Measurements from ENCODE around the gene PPP1R12C. TPM values are rescaled to one million over a fixed set of nuclear protein-coding genes. Genes with fewer than 3 reads are reported as not detected.

PPP1R12C gene
- total RNA-seq, 6 experiments from 2014 or later, result 82.7 to 96.0 (median 91.9) TPM

- H3K36me3 Mint-ChIP-seq (ENCODE audit: low read depth), result peaks cover 10% of the 10 kb centered on the region
- peak overlapping the region; percentile 97 for H3K4me3 Mint-ChIP-seq
- H3K4me1 Mint-ChIP-seq (ENCODE audit: low read depth), result peaks cover 34% of the 10 kb centered on the region
- no peaks in the 10 kb centered on the region for H3K9me3 Mint-ChIP-seq
- peak; percentile 73 for DNase-seq
- H3K27me3 Mint-ChIP-seq (ENCODE audit: insufficient read depth), result peaks cover 8% of the 10 kb centered on the region
- TF ChIP-seq CTCF (IDR thresholded peaks at IDR 0.05), result no peak
- H3K27ac Mint-ChIP-seq, result peak overlapping the region; percentile 94
These were observed 1.1 kb downstream of the PPP1R12C start for GRCh38 chr19:55116232-55116858.

- peak overlapping the region; percentile 94 for H3K27ac Mint-ChIP-seq
- peak overlapping the region; percentile 97 for H3K4me3 Mint-ChIP-seq
- H3K4me1 Mint-ChIP-seq (ENCODE audit: low read depth), result peaks cover 34% of the 10 kb centered on the region
- peak; percentile 50 for DNase-seq
- peaks cover 8% of the 10 kb centered on the region for H3K27me3 Mint-ChIP-seq (ENCODE audit: insufficient read depth)
- no peak for TF ChIP-seq CTCF (IDR thresholded peaks at IDR 0.05)
- H3K36me3 Mint-ChIP-seq (ENCODE audit: low read depth), result peaks cover 10% of the 10 kb centered on the region
- no peaks in the 10 kb centered on the region for H3K9me3 Mint-ChIP-seq
These were observed 1.9 kb downstream of the PPP1R12C start for GRCh38 chr19:55115446-55116065.

GRCh38 chr19:55114566-55115145, 2.8 kb downstream of the PPP1R12C start:
- Mint-ChIP-seq H3K4me1 (ENCODE audit: low read depth) (peaks cover 34% of the 10 kb centered on the region), H3K9me3 (no peaks in the 10 kb centered on the region), H3K27me3 (ENCODE audit: insufficient read depth) (peaks cover 12% of the 10 kb centered on the region), H3K27ac (peak overlapping the region; percentile 94), H3K36me3 (ENCODE audit: low read depth) (peaks cover 10% of the 10 kb centered on the region), H3K4me3 (peak overlapping the region; percentile 97)
- TF ChIP-seq CTCF (IDR thresholded peaks at IDR 0.05), result no peak
- DNase-seq, result no peak

- no peak for TF ChIP-seq CTCF (IDR thresholded peaks at IDR 0.05)
- Mint-ChIP-seq H3K9me3 (no peaks in the 10 kb centered on the region), H3K27ac (peak overlapping the region; percentile 94), H3K4me3 (peak overlapping the region; percentile 73; the same call in 1 of the 2 replicates), H3K4me1 (ENCODE audit: low read depth) (peaks cover 34% of the 10 kb centered on the region), H3K36me3 (ENCODE audit: low read depth) (peaks cover 19% of the 10 kb centered on the region), H3K27me3 (ENCODE audit: insufficient read depth) (peaks cover 12% of the 10 kb centered on the region)
- DNase-seq, result peak; percentile 93
These were observed 3.8 kb downstream of the PPP1R12C start for GRCh38 chr19:55113570-55114039.

- peak; percentile 39 for TF ChIP-seq CTCF (IDR thresholded peaks at IDR 0.05)
- Mint-ChIP-seq H3K36me3 (ENCODE audit: low read depth) (peaks cover 23% of the 10 kb centered on the region), H3K4me1 (ENCODE audit: low read depth) (peaks cover 29% of the 10 kb centered on the region), H3K9me3 (no peaks in the 10 kb centered on the region), H3K27ac (peak overlapping the region; percentile 94), H3K27me3 (ENCODE audit: insufficient read depth) (peaks cover 12% of the 10 kb centered on the region), H3K4me3 (0 out of 2 replicates have a peak overlapping the region, but pooled peaks have one; percentile 73)
- DNase-seq, result no peak
These were observed 4.5 kb downstream of the PPP1R12C start for GRCh38 chr19:55112777-55113569.
